GM19452 (cell line): ENCODE measurements around the gene ABCB10.
"Not testable (repeated sequence)": the region's sequence is repeated elsewhere in the genome, so short reads cannot be mapped to it uniquely, and the experiment has no call there.

Source experiments
- ATAC-seq: cut with Tn5 transposase; IDR thresholded peaks from one replicate; pipeline ENCODE4 v1.9.1; 2021; ENCODE audit not compliant: unreplicated experiment

Gene ABCB10

GRCh38 chr1:229558460-229559335, at the start of gene ABCB10:
Gene ABCB10, minus strand, starts transcription at chr1:229558707. Its CDS starts 55 bp downstream, at chr1:229558652.
- ATAC-seq = peak; percentile 78

- ATAC-seq = no peak
These were observed 48.9 kb upstream of the ABCB10 start for GRCh38 chr1:229607370-229607769.

- no peak for ATAC-seq
These were observed 45.0 kb upstream of the ABCB10 start for GRCh38 chr1:229603371-229604005.

- ATAC-seq = no peak
These were observed 41.7 kb upstream of the ABCB10 start for GRCh38 chr1:229600229-229600628.

- ATAC-seq = no peak
These were observed 40.9 kb upstream of the ABCB10 start for GRCh38 chr1:229599218-229599954.

- ATAC-seq = no peak
These were observed 39.4 kb upstream of the ABCB10 start for GRCh38 chr1:229597877-229598276.

GRCh38 chr1:229596925-229597699, 38.6 kb upstream of the ABCB10 start:
- ATAC-seq = no peak

- ATAC-seq = not testable (repeated sequence)
These were observed 37.4 kb upstream of the ABCB10 start for GRCh38 chr1:229595876-229596275.

- no peak for ATAC-seq
These were observed 35.9 kb upstream of the ABCB10 start for GRCh38 chr1:229594227-229595008.

- no peak for ATAC-seq
These were observed 35.3 kb upstream of the ABCB10 start for GRCh38 chr1:229593800-229594199.

GRCh38 chr1:229590119-229590518, 31.6 kb upstream of the ABCB10 start:
- no peak for ATAC-seq

- no peak for ATAC-seq
These were observed 26.8 kb upstream of the ABCB10 start for GRCh38 chr1:229585338-229585737.

GRCh38 chr1:229582715-229583114, 24.2 kb upstream of the ABCB10 start:
- ATAC-seq = no peak

GRCh38 chr1:229582011-229582694, 23.6 kb upstream of the ABCB10 start:
- no peak for ATAC-seq

GRCh38 chr1:229581485-229581884, 23.0 kb upstream of the ABCB10 start:
- no peak for ATAC-seq

- ATAC-seq = no peak
These were observed 20.7 kb upstream of the ABCB10 start for GRCh38 chr1:229579059-229579673.

- no peak for ATAC-seq
These were observed 19.9 kb upstream of the ABCB10 start for GRCh38 chr1:229578168-229579058.
